IgD-negative memory B cell (primary cell): Measurements from ENCODE around the gene MIS18BP1. TPM values are rescaled to one million over a fixed set of nuclear protein-coding genes. Genes with fewer than 3 reads are reported as not detected.

Experiments
- H3K27ac Mint-ChIP-seq, 3 donors: one replicate each; pipeline ENCODE4 v1.8.0; 2020 to 2022; ENCODE audit warnings: mild to moderate bottlenecking in 3 of 3, mixed read lengths in 3 of 3, moderate library complexity in 1 of 3
- H3K27me3 Mint-ChIP-seq: one replicate; pipeline ENCODE4 v1.8.0; 2021; ENCODE audit warnings: mixed read lengths
- H3K36me3 Mint-ChIP-seq: one replicate; pipeline ENCODE4 v1.8.0; 2020; ENCODE audit warnings: mild to moderate bottlenecking, mixed read lengths
- H3K4me1 Mint-ChIP-seq, 3 donors: one replicate each; pipeline ENCODE4 v1.8.0; 2020 to 2022; ENCODE audit warnings: mixed read lengths in 3 of 3, mild to moderate bottlenecking in 1 of 3
- H3K4me3 Mint-ChIP-seq, 4 donors: one replicate each; pipeline ENCODE4 v1.8.0; 2020 to 2022; ENCODE audit warnings: mild to moderate bottlenecking in 4 of 4, mixed read lengths in 4 of 4, moderate library complexity in 3 of 4
- H3K9me3 Mint-ChIP-seq, 3 donors: one replicate each; pipeline ENCODE4 v1.8.0; 2020 to 2021; ENCODE audit warnings: mixed read lengths in 3 of 3, mild to moderate bottlenecking in 1 of 3
- polyA plus RNA-seq: library from polyadenylated mRNA; unstranded; fragments of 300-500 nt; fragmentation: Illumina TruSeq; gene quantifications from one replicate; pipeline ENCODE4 v1.2.3, GENCODE V29; 2021

MIS18BP1 gene
- polyA plus RNA-seq, 1 donor from 2014 or later = 95.3 TPM

GRCh38 chr14:45210159-45210558 lies 42.8 kb downstream of the MIS18BP1 start:
- Mint-ChIP-seq H3K9me3 (no peaks in the 10 kb centered on the region), H3K4me1 (no peaks in the 10 kb centered on the region), H3K4me3 (no peak overlapping the region), H3K27ac (no peak overlapping the region), H3K27me3 (no peaks in the 10 kb centered on the region), H3K36me3 (peaks cover 5% of the 10 kb centered on the region)

GRCh38 chr14:45204241-45204640 lies 48.8 kb downstream of the MIS18BP1 start:
- no peaks in the 10 kb centered on the region for H3K4me1 Mint-ChIP-seq
- H3K36me3 Mint-ChIP-seq = peaks cover 2% of the 10 kb centered on the region
- H3K4me3 Mint-ChIP-seq = no peak overlapping the region
- no peaks in the 10 kb centered on the region for H3K27me3 Mint-ChIP-seq
- H3K27ac Mint-ChIP-seq = peak overlapping the region in 1 of 3 donors; percentile 10
- H3K9me3 Mint-ChIP-seq = no peaks in the 10 kb centered on the region

DNA sequence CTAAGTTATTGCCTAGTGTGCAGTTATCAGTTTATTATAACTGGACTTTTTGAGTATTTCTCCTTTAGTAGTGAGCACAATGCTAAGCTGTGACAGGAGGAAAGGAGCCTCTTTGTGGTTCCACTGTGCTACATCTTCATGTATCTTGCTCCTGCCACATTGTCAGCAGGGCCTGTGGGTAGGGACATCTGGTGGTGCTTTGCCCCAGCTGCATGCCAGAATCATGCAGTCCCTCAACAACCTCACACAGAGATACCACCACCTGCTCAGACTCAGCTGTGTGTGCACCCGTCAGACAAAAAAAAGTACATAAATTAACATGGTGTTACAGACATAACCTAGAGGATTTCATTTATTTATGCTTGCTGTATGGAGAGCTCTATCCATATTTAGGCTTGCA lies 51.1 kb downstream of the MIS18BP1 start:
- peak overlapping the region in 1 of 3 donors; percentile 47 for H3K27ac Mint-ChIP-seq

GRCh38 chr14:45199230-45199629 lies 53.8 kb downstream of the MIS18BP1 start:
- peaks cover 2% of the 10 kb centered on the region for H3K36me3 Mint-ChIP-seq
- peaks cover 0 to 4% (median 0%) of the 10 kb centered on the region in 3 donors for H3K4me1 Mint-ChIP-seq
- H3K27ac Mint-ChIP-seq = no peak overlapping the region
- H3K4me3 Mint-ChIP-seq = no peak overlapping the region
- no peaks in the 10 kb centered on the region for H3K27me3 Mint-ChIP-seq
- H3K9me3 Mint-ChIP-seq = no peaks in the 10 kb centered on the region

More for the DNA sequence above, 51.1 kb downstream of the MIS18BP1 start:
- Mint-ChIP-seq H3K9me3 (no peaks in the 10 kb centered on the region), H3K27me3 (no peaks in the 10 kb centered on the region), H3K4me1 (no peaks in the 10 kb centered on the region), H3K4me3 (no peak overlapping the region), H3K36me3 (peaks cover 4% of the 10 kb centered on the region)

DNA sequence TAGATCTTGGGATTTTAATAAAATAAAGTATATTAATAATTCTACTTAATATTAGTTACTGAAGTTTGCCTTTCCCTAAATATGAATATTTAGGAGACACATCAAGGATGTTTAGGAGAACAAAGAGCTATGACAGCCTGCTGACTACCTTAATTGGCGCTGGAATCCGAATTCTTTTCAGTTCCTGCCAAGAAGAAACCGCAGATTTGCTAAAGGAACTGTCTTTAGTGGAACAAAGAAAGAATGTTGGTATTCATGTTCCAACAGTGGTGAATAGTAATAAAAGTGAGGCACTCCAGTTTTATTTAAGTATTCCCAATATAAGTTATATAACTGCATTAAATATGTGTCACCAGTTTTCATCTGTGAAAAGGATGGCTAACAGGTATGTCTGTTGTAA lies 54.5 kb downstream of the MIS18BP1 start:
- no peaks in the 10 kb centered on the region for H3K27me3 Mint-ChIP-seq
- H3K36me3 Mint-ChIP-seq = peaks cover 2% of the 10 kb centered on the region
- no peak overlapping the region for H3K27ac Mint-ChIP-seq
- H3K4me1 Mint-ChIP-seq = peaks cover 0 to 4% (median 0%) of the 10 kb centered on the region in 3 donors
- H3K4me3 Mint-ChIP-seq = no peak overlapping the region
- H3K9me3 Mint-ChIP-seq = no peaks in the 10 kb centered on the region

DNA sequence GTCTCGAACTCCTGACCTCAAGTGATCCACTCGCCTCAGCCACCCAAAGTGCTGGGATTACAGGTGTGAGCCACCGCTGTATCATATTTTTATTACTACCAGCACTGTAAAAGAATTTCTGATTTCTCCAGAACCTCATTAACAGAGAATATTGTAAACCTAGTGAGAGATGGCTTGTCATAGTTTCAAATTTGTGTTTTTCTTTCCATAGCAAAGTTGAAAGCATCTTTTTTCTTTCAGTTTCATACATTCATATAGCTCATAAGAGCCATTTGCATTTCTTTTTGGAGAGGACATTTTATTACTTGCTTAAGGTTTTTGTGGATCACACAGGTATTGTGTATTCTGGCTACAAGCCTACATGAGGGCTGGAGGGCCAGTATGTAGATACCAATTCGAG lies 58.0 kb downstream of the MIS18BP1 start:
- H3K36me3 Mint-ChIP-seq = peaks cover 2% of the 10 kb centered on the region
- no peaks in the 10 kb centered on the region for H3K27me3 Mint-ChIP-seq
- H3K27ac Mint-ChIP-seq = peak overlapping the region in 1 of 3 donors; percentile 83
- H3K4me1 Mint-ChIP-seq = peaks cover 0 to 4% (median 0%) of the 10 kb centered on the region in 3 donors
- peak overlapping the region in 1 of 4 donors; percentile 10 for H3K4me3 Mint-ChIP-seq
- H3K9me3 Mint-ChIP-seq = peaks cover 0 to 2% (median 0%) of the 10 kb centered on the region in 3 donors

DNA sequence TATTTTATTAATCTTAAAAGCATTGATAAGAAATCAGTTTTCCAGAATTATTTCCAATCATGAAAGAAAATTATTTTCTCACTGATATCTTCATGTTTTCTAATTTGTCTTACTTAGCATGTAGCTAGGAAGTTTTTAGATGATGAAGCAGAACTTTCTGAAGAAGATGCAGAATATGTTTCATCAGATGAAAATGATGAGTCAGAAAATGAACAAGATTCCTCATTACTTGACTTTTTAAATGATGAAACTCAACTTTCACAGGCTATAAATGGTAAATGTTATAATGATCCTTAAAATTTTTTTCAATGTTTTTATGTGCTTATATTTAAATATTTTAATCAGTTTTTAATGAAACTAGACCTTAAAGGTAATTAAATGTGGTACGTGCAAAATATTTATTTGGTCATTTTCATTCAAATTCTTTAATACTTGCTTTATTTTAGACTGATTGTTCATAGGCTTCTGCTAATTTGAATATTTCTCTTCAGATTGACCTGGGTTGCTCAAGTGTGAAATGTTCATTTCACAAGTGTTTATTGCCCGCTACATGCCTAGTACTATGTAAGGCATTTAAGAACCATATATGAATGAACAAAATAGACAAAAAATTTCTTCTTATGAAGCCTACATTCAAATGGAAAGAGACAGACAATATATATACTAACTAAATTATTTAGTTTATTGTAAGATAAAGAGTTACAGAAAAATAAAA lies 67.7 kb downstream of the MIS18BP1 start:
- Mint-ChIP-seq H3K4me3 (no peak overlapping the region), H3K36me3 (peaks cover 8% of the 10 kb centered on the region), H3K27me3 (no peaks in the 10 kb centered on the region), H3K9me3 (no peaks in the 10 kb centered on the region), H3K4me1 (no peaks in the 10 kb centered on the region), H3K27ac (no peak overlapping the region)

DNA sequence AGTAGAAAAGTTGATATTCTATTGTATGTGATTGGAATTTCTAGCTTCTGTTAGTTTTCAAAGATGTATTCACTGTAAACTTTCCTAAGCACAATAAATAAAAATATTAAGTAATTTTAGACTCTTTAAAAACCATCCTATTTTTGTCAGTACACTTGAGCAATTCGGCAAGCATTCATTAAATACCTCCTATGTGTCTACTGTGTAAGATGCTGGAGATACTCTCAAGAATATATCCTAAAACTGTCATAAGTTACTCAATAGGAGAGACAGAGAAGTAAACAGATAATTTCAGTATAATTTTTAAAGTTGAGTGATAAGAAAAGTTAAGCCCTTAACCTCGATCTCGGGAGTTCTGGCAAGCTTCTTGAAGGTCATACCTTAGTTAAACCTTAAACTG lies 71.2 kb downstream of the MIS18BP1 start:
- no peaks in the 10 kb centered on the region for H3K27me3 Mint-ChIP-seq
- H3K4me1 Mint-ChIP-seq = no peaks in the 10 kb centered on the region
- no peaks in the 10 kb centered on the region for H3K9me3 Mint-ChIP-seq
- peaks cover 6% of the 10 kb centered on the region for H3K36me3 Mint-ChIP-seq
- H3K27ac Mint-ChIP-seq = no peak overlapping the region
- H3K4me3 Mint-ChIP-seq = no peak overlapping the region

DNA sequence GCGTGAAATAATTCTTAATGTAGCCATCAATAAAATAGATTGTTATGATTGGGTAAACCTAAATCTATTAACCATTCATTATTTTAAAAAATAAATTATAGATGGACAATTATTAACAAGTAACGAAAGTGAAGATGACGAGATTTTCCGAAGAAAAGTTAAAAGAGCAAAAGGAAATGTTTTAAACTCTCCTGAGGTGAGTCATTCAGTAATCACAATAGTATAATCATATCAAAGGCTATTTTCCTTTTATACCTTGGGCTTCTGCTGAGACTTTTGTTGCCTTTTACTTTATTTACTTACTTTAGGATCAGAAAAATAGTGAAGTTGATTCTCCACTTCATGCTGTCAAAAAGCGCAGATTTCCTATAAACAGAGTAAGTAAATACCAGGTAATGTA lies 71.7 kb downstream of the MIS18BP1 start:
- Mint-ChIP-seq H3K36me3 (peaks cover 4% of the 10 kb centered on the region), H3K4me1 (no peaks in the 10 kb centered on the region), H3K4me3 (no peak overlapping the region), H3K27ac (no peak overlapping the region), H3K9me3 (no peaks in the 10 kb centered on the region), H3K27me3 (no peaks in the 10 kb centered on the region)

DNA sequence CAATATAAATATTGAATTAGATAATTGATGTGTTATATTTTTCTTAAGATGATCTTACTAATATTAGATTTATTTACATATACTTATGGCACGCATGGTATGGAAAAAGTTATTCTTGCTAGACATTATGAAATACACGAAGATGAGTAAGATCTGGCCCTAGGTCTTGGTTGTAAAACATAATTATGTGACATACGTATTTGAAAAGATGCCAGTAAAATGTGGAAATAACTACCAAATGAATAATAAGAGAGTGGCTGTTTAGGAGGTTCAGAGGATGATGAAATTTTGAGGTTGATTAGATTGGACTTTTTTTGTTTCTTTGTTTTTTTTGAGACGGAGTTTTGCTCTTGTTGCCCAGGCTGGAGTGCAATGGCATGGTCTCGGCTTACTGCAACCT lies 75.9 kb downstream of the MIS18BP1 start:
- Mint-ChIP-seq H3K27me3 (no peaks in the 10 kb centered on the region), H3K27ac (no peak overlapping the region), H3K4me1 (no peaks in the 10 kb centered on the region), H3K4me3 (no peak overlapping the region), H3K36me3 (peaks cover 3% of the 10 kb centered on the region), H3K9me3 (no peaks in the 10 kb centered on the region)

- Mint-ChIP-seq H3K9me3 (no peaks in the 10 kb centered on the region), H3K36me3 (peaks cover 11% of the 10 kb centered on the region), H3K4me1 (no peaks in the 10 kb centered on the region), H3K27me3 (no peaks in the 10 kb centered on the region), H3K27ac (peak overlapping the region in 1 of 3 donors; percentile 46), H3K4me3 (no peak overlapping the region)
Observed at GRCh38 chr14:45169906-45170305, 83.1 kb downstream of the MIS18BP1 start.

- no peaks in the 10 kb centered on the region for H3K9me3 Mint-ChIP-seq
- H3K4me3 Mint-ChIP-seq = peak overlapping the region in 1 of 4 donors; percentile 6
- H3K27me3 Mint-ChIP-seq = no peaks in the 10 kb centered on the region
- H3K36me3 Mint-ChIP-seq = peaks cover 4% of the 10 kb centered on the region
- H3K27ac Mint-ChIP-seq = no peak overlapping the region
- H3K4me1 Mint-ChIP-seq = no peaks in the 10 kb centered on the region
Observed at GRCh38 chr14:45156067-45156466, 96.9 kb downstream of the MIS18BP1 start.

Other genes with a start within 250 kb of the MIS18BP1 start
- gene PRPF39, start 169.1 kb downstream of the MIS18BP1 start, polyA plus RNA-seq = 18.1 TPM
- gene FKBP3, start 118.7 kb downstream of the MIS18BP1 start, polyA plus RNA-seq = 63.6 TPM
- 8.0 TPM for gene FANCM, start 117.3 kb downstream of the MIS18BP1 start, polyA plus RNA-seq